Naive thymus-derived CD8-positive, alpha-beta T cell (primary cell): Measurements from ENCODE around the gene MARK1. TPM values are rescaled to one million over a fixed set of nuclear protein-coding genes. Genes with fewer than 3 reads are reported as not detected.
A peak's percentile ranks its signal among the peaks of the same experiment; 100 is the strongest.
"Not testable (repeated sequence)": the region's sequence is repeated elsewhere in the genome, so short reads cannot be mapped to it uniquely, and the experiment has no call there.

Experiments
- ATAC-seq, 2 donors: fragments of 150-1000 bp; cut with Tn5 transposase in 1 of 2; sonication (Bioruptor Pico), chemical (Tn5 transposase) in 1 of 2; 1 replicate in 1 of 2; 2 replicates in 1 of 2; pipeline ENCODE4 v1.10.0; 2021; ENCODE audit warnings: mild to moderate bottlenecking in 2 of 2, moderate library complexity in 2 of 2
- POLR2A ChIA-PET: fragments of 350-600 bp; sonication (Branson Sonifier 250); formaldehyde crosslinking; loops from one replicate; lab custom pipeline; 2021; ENCODE audit warnings: antibody characterized with exemption; lab: Charles Lee
- DNase-seq, 10 donors: peaks; one replicate each; pipeline versions ENCODE4 v3.0.0 to v3.0.0-alpha.2; 2020 to 2022
- H3K27ac Mint-ChIP-seq, 10 donors: one replicate each; pipeline ENCODE4 v1.8.0; 2020 to 2022; ENCODE audit warnings: mild to moderate bottlenecking in 10 of 10, mixed read lengths in 10 of 10, moderate library complexity in 4 of 10, inconsistent platforms in 1 of 10
- H3K27me3 Mint-ChIP-seq, 5 donors: one replicate each; pipeline ENCODE4 v1.8.0; 2021 to 2022; ENCODE audit warnings: mixed read lengths in 5 of 5
- H3K36me3 Mint-ChIP-seq, 3 donors: one replicate each; pipeline ENCODE4 v1.8.0; 2020 to 2022; ENCODE audit warnings: mixed read lengths in 3 of 3, mild to moderate bottlenecking in 2 of 3, inconsistent platforms in 1 of 3
- H3K4me1 Mint-ChIP-seq, 4 donors: one replicate each; pipeline ENCODE4 v1.8.0; 2021 to 2022; ENCODE audit warnings: mixed read lengths in 4 of 4
- H3K4me3 Mint-ChIP-seq, 10 donors: one replicate each; pipeline ENCODE4 v1.8.0; 2020 to 2022; ENCODE audit warnings: mild to moderate bottlenecking in 10 of 10, mixed read lengths in 10 of 10, moderate library complexity in 6 of 10, inconsistent platforms in 1 of 10
- H3K9me3 Mint-ChIP-seq, 9 donors: one replicate each; pipeline ENCODE4 v1.8.0; 2020 to 2022; ENCODE audit warnings: mixed read lengths in 9 of 9, mild to moderate bottlenecking in 3 of 9, inconsistent platforms in 1 of 9, moderate library complexity in 1 of 9
- polyA plus RNA-seq, 3 donors: library from polyadenylated mRNA; unstranded; fragments of 300-500 nt; fragmentation: Illumina TruSeq; gene quantifications; one replicate each; pipeline ENCODE4 v1.2.3, GENCODE V29; 2021
- total RNA-seq, 8 experiments: library from RNA in 2 of 8; stranded (reverse) in 2 of 8; gene quantifications; one replicate each; pipeline ENCODE4 v1.2.3 and lab custom pipeline; 2021 to 2026

Gene MARK1
- total and polyA plus RNA-seq, 5 experiments from 2014 or later = not detected

- POLR2A ChIA-PET = no interaction called here
- no peak overlapping the region for H3K4me3 Mint-ChIP-seq
- no peak for DNase-seq
- no peaks in the 10 kb centered on the region for H3K4me1 Mint-ChIP-seq
- H3K9me3 Mint-ChIP-seq = peaks cover 0 to 10% (median 7%) of the 10 kb centered on the region in 9 donors
- no peaks in the 10 kb centered on the region for H3K36me3 Mint-ChIP-seq
- no peak for ATAC-seq
- peaks cover 2 to 22% (median 8%) of the 10 kb centered on the region in 5 donors for H3K27me3 Mint-ChIP-seq
- H3K27ac Mint-ChIP-seq = no peak overlapping the region
Observed at GRCh38 chr1:220579317-220579716, 51.4 kb downstream of the MARK1 start.

- Mint-ChIP-seq H3K27me3 (peaks cover 0 to 18% (median 4%) of the 10 kb centered on the region in 5 donors), H3K27ac (no peak overlapping the region), H3K9me3 (peaks cover 0 to 3% (median 0%) of the 10 kb centered on the region in 9 donors), H3K36me3 (no peaks in the 10 kb centered on the region), H3K4me1 (no peaks in the 10 kb centered on the region), H3K4me3 (no peak overlapping the region)
- ATAC-seq (no peak), DNase-seq (no peak)
- POLR2A ChIA-PET = no interaction called here
Observed at GRCh38 chr1:220592714-220593113, 64.8 kb downstream of the MARK1 start.

GRCh38 chr1:220594356-220594755 is 66.4 kb downstream of the MARK1 start:
- Mint-ChIP-seq H3K4me1 (no peaks in the 10 kb centered on the region), H3K4me3 (no peak overlapping the region), H3K9me3 (peaks cover 0 to 3% (median 0%) of the 10 kb centered on the region in 9 donors), H3K27ac (no peak overlapping the region), H3K36me3 (no peaks in the 10 kb centered on the region), H3K27me3 (peaks cover 0 to 14% (median 4%) of the 10 kb centered on the region in 5 donors)
- POLR2A ChIA-PET = no interaction called here
- DNase-seq = no peak
- ATAC-seq = no peak

- H3K4me3 Mint-ChIP-seq = no peak overlapping the region
- H3K27me3 Mint-ChIP-seq = peaks cover 0 to 14% (median 4%) of the 10 kb centered on the region in 5 donors
- peaks cover 0 to 3% (median 0%) of the 10 kb centered on the region in 9 donors for H3K9me3 Mint-ChIP-seq
- DNase-seq = no peak
- no peaks in the 10 kb centered on the region for H3K36me3 Mint-ChIP-seq
- H3K27ac Mint-ChIP-seq = no peak overlapping the region
- POLR2A ChIA-PET = no interaction called here
- no peaks in the 10 kb centered on the region for H3K4me1 Mint-ChIP-seq
- no peak for ATAC-seq
Observed at GRCh38 chr1:220595179-220595578, 67.2 kb downstream of the MARK1 start.

- POLR2A ChIA-PET = no interaction called here
- Mint-ChIP-seq H3K4me1 (no peaks in the 10 kb centered on the region), H3K27me3 (peaks cover 0 to 10% (median 0%) of the 10 kb centered on the region in 5 donors), H3K9me3 (peaks cover 0 to 14% (median 3%) of the 10 kb centered on the region in 9 donors), H3K4me3 (no peak overlapping the region), H3K27ac (no peak overlapping the region), H3K36me3 (peaks cover 0 to 4% (median 0%) of the 10 kb centered on the region in 3 donors)
- DNase-seq = no peak
- no peak for ATAC-seq
Observed at GRCh38 chr1:220604926-220605325, 77.0 kb downstream of the MARK1 start.

GRCh38 chr1:220605651-220606050 is 77.7 kb downstream of the MARK1 start:
- H3K36me3 Mint-ChIP-seq, H3K4me1 Mint-ChIP-seq, DNase-seq, ATAC-seq, H3K4me3 Mint-ChIP-seq, POLR2A ChIA-PET, H3K27ac Mint-ChIP-seq: not testable (repeated sequence)
- Mint-ChIP-seq H3K27me3 (peaks cover 0 to 15% (median 0%) of the 10 kb centered on the region in 5 donors), H3K9me3 (peaks cover 0 to 14% (median 3%) of the 10 kb centered on the region in 9 donors)

- H3K4me1 Mint-ChIP-seq, ATAC-seq, H3K4me3 Mint-ChIP-seq, POLR2A ChIA-PET, H3K36me3 Mint-ChIP-seq, H3K27ac Mint-ChIP-seq: not testable (repeated sequence)
- peaks cover 0 to 26% (median 4%) of the 10 kb centered on the region in 5 donors for H3K27me3 Mint-ChIP-seq
- peaks cover 0 to 11% (median 2%) of the 10 kb centered on the region in 9 donors for H3K9me3 Mint-ChIP-seq
- DNase-seq = peak in 1 of 10 donors; percentile 58
Observed at GRCh38 chr1:220611100-220611499, 83.2 kb downstream of the MARK1 start.

- H3K4me3 Mint-ChIP-seq = no peak overlapping the region
- DNase-seq (no peak), ATAC-seq (no peak)
- H3K36me3 Mint-ChIP-seq = no peaks in the 10 kb centered on the region
- H3K27me3 Mint-ChIP-seq = peaks cover 0 to 11% (median 6%) of the 10 kb centered on the region in 5 donors
- H3K4me1 Mint-ChIP-seq = no peaks in the 10 kb centered on the region
- H3K27ac Mint-ChIP-seq = no peak overlapping the region
- POLR2A ChIA-PET = no interaction called here
- no peaks in the 10 kb centered on the region for H3K9me3 Mint-ChIP-seq
Observed at GRCh38 chr1:220616836-220617235, 88.9 kb downstream of the MARK1 start.

- no peak overlapping the region for H3K4me3 Mint-ChIP-seq
- H3K27ac Mint-ChIP-seq = no peak overlapping the region
- H3K27me3 Mint-ChIP-seq = peaks cover 1 to 36% (median 7%) of the 10 kb centered on the region in 5 donors
- POLR2A ChIA-PET = no interaction called here
- ATAC-seq = no peak
- DNase-seq = no peak
- no peaks in the 10 kb centered on the region for H3K36me3 Mint-ChIP-seq
- H3K4me1 Mint-ChIP-seq = no peaks in the 10 kb centered on the region
- peaks cover 0 to 7% (median 0%) of the 10 kb centered on the region in 9 donors for H3K9me3 Mint-ChIP-seq
Observed at GRCh38 chr1:220628431-220628830, 100.5 kb downstream of the MARK1 start.

- H3K27ac Mint-ChIP-seq = no peak overlapping the region
- H3K4me3 Mint-ChIP-seq = no peak overlapping the region
- DNase-seq (no peak), ATAC-seq (no peak)
- peaks cover 0 to 7% (median 0%) of the 10 kb centered on the region in 9 donors for H3K9me3 Mint-ChIP-seq
- H3K4me1 Mint-ChIP-seq = no peaks in the 10 kb centered on the region
- H3K27me3 Mint-ChIP-seq = peaks cover 3 to 26% (median 7%) of the 10 kb centered on the region in 5 donors
- H3K36me3 Mint-ChIP-seq = no peaks in the 10 kb centered on the region
- POLR2A ChIA-PET = no interaction called here
Observed at GRCh38 chr1:220631238-220631815, 103.4 kb downstream of the MARK1 start.

- no peak overlapping the region for H3K4me3 Mint-ChIP-seq
- no peaks in the 10 kb centered on the region for H3K4me1 Mint-ChIP-seq
- POLR2A ChIA-PET = no interaction called here
- DNase-seq (no peak), ATAC-seq (no peak)
- no peak overlapping the region for H3K27ac Mint-ChIP-seq
- H3K9me3 Mint-ChIP-seq = no peaks in the 10 kb centered on the region
- H3K27me3 Mint-ChIP-seq = peaks cover 2 to 43% (median 12%) of the 10 kb centered on the region in 5 donors
- H3K36me3 Mint-ChIP-seq = no peaks in the 10 kb centered on the region
Observed at GRCh38 chr1:220637759-220638158, 109.8 kb downstream of the MARK1 start.

- ATAC-seq = no peak
- no peak for DNase-seq
- POLR2A ChIA-PET = no interaction called here
- Mint-ChIP-seq H3K27ac (no peak overlapping the region), H3K36me3 (no peaks in the 10 kb centered on the region), H3K27me3 (peaks cover 4 to 35% (median 17%) of the 10 kb centered on the region in 5 donors), H3K9me3 (peaks cover 0 to 5% (median 0%) of the 10 kb centered on the region in 9 donors), H3K4me3 (no peak overlapping the region), H3K4me1 (no peaks in the 10 kb centered on the region)
Observed at GRCh38 chr1:220642285-220642684, 114.3 kb downstream of the MARK1 start.

GRCh38 chr1:220652995-220653394 is 125.1 kb downstream of the MARK1 start:
- Mint-ChIP-seq H3K36me3 (no peaks in the 10 kb centered on the region), H3K27ac (no peak overlapping the region), H3K9me3 (no peaks in the 10 kb centered on the region), H3K27me3 (peaks cover 0 to 13% (median 4%) of the 10 kb centered on the region in 5 donors), H3K4me3 (no peak overlapping the region), H3K4me1 (no peaks in the 10 kb centered on the region)
- no peak for ATAC-seq
- no peak for DNase-seq
- POLR2A ChIA-PET = no interaction called here

GRCh38 chr1:220655509-220655908 is 127.6 kb downstream of the MARK1 start:
- no peak for ATAC-seq
- no peaks in the 10 kb centered on the region for H3K36me3 Mint-ChIP-seq

More at GRCh38 chr1:220655509-220655908, 127.6 kb downstream of the MARK1 start:
- peaks cover 2 to 15% (median 6%) of the 10 kb centered on the region in 5 donors for H3K27me3 Mint-ChIP-seq
- no peak for DNase-seq
- no peak overlapping the region for H3K4me3 Mint-ChIP-seq
- no peaks in the 10 kb centered on the region for H3K9me3 Mint-ChIP-seq
- no peaks in the 10 kb centered on the region for H3K4me1 Mint-ChIP-seq
- no peak overlapping the region for H3K27ac Mint-ChIP-seq
- POLR2A ChIA-PET = no interaction called here
